Trophoblast cell (in vitro differentiated cells and primary cell): ENCODE measurements around the gene MT4.

Source experiments
- DNase-seq, 2 donors: peaks; one replicate each; pipeline ENCODE4 v3.0.0-alpha.2; 2016
- H2AFZ ChIP-seq: 2 replicates; pipeline ENCODE4 v1.6.1; 2013; ENCODE audit warnings: low read length, moderate library complexity, mild to moderate bottlenecking; ENCODE audit not compliant: insufficient read depth, poor library complexity
- H2AK5ac ChIP-seq: 2 replicates; pipeline ENCODE4 v1.6.1; 2013; ENCODE audit warnings: mild to moderate bottlenecking, low read length
- H2BK120ac ChIP-seq: 2 replicates; pipeline ENCODE4 v1.6.1; 2013; ENCODE audit warnings: low read length, mild to moderate bottlenecking, moderate library complexity; ENCODE audit not compliant: insufficient read depth, poor library complexity
- H2BK12ac ChIP-seq: 2 replicates; pipeline ENCODE4 v1.6.1; 2013; ENCODE audit warnings: mild to moderate bottlenecking, low read length, moderate library complexity
- H2BK5ac ChIP-seq: 2 replicates; pipeline ENCODE4 v1.6.1; 2013; ENCODE audit warnings: low read length, low read depth, moderate library complexity, mild to moderate bottlenecking; ENCODE audit not compliant: poor library complexity
- H3K14ac ChIP-seq: 2 replicates; pipeline ENCODE4 v1.6.1; 2013; ENCODE audit warnings: mild to moderate bottlenecking, low read length
- H3K18ac ChIP-seq: 2 replicates; pipeline ENCODE4 v1.6.1; 2013; ENCODE audit warnings: mild to moderate bottlenecking, low read length
- H3K23ac ChIP-seq: 2 replicates; pipeline ENCODE4 v1.6.1; 2013; ENCODE audit warnings: low read length
- H3K27ac ChIP-seq: 2 replicates; pipeline ENCODE4 v1.5.1; 2013; ENCODE audit warnings: low read depth, mild to moderate bottlenecking, inconsistent platforms, low read length, moderate library complexity
- H3K27me3 ChIP-seq: 2 replicates; pipeline ENCODE4 v1.6.1; 2013; ENCODE audit warnings: inconsistent platforms, mild to moderate bottlenecking, low read length, moderate library complexity; ENCODE audit not compliant: insufficient read depth
- H3K36me3 ChIP-seq, 2 experiments: 1 replicate in 1 of 2; 2 replicates in 1 of 2; pipeline ENCODE4 v1.6.1; 2013; ENCODE audit warnings: low read length in 2 of 2, mild to moderate bottlenecking in 2 of 2, moderate library complexity in 1 of 2; ENCODE audit not compliant: insufficient read depth in 2 of 2, control insufficient read depth in 1 of 2
- H3K4ac ChIP-seq: 2 replicates; pipeline ENCODE4 v1.6.1; 2013; ENCODE audit warnings: low read depth, mild to moderate bottlenecking, low read length, moderate library complexity
- H3K4me1 ChIP-seq, 2 experiments: 1 replicate in 1 of 2; 2 replicates in 1 of 2; pipeline ENCODE4 v1.6.1; 2013; ENCODE audit warnings: low read length in 2 of 2, mild to moderate bottlenecking in 2 of 2, moderate library complexity in 1 of 2; ENCODE audit not compliant: insufficient read depth in 2 of 2, control insufficient read depth in 1 of 2
- H3K4me2 ChIP-seq: 2 replicates; pipeline ENCODE4 v1.6.1; 2013; ENCODE audit warnings: inconsistent platforms, mild to moderate bottlenecking, low read length, moderate library complexity
- H3K4me3 ChIP-seq: 2 replicates; pipeline ENCODE4 v1.5.1; 2013; ENCODE audit warnings: mild to moderate bottlenecking, low read depth, low read length, inconsistent platforms
- H3K79me1 ChIP-seq: one replicate; pipeline ENCODE4 v1.6.1; 2013; ENCODE audit warnings: low read length
- H3K79me2 ChIP-seq: 2 replicates; pipeline ENCODE4 v1.6.1; 2013; ENCODE audit warnings: low read length, mild to moderate bottlenecking; ENCODE audit not compliant: control insufficient read depth, insufficient read depth, poor library complexity
- H3K9ac ChIP-seq: 2 replicates; pipeline ENCODE4 v1.6.1; 2013; ENCODE audit warnings: mild to moderate bottlenecking, low read length
- H3K9me3 ChIP-seq: 2 replicates; pipeline ENCODE4 v1.6.1; 2013; ENCODE audit warnings: low read depth, mild to moderate bottlenecking, control low read depth, inconsistent platforms, low read length; ENCODE audit not compliant: insufficient read depth
- H4K12ac ChIP-seq: 2 replicates; pipeline ENCODE4 v1.6.1; 2013; ENCODE audit warnings: low read depth, mild to moderate bottlenecking, low read length, moderate library complexity
- H4K8ac ChIP-seq: 2 replicates; pipeline ENCODE4 v1.6.1; 2013; ENCODE audit warnings: low read depth, mild to moderate bottlenecking, low read length, moderate library complexity
- H4K91ac ChIP-seq: one replicate; pipeline ENCODE4 v1.6.1; 2013; ENCODE audit warnings: low read depth, mild to moderate bottlenecking, low read length, moderate library complexity
- WGBS: extraction: QIAGEN DNeasy Blood & Tissue Kit; methylation state at CpG from one replicate; pipeline ENCODE4 v1.1.7; 2013; ENCODE audit warnings: missing lambda C conversion rate; ENCODE audit not compliant: insufficient read length, insufficient coverage; ENCODE audit errors: extremely low coverage; 5-methylcytosine and 5-hydroxymethylcytosine counted together

The MT4 gene

GRCh38 chr16:56613706-56614105 lies 48.8 kb downstream of the MT4 start:
- no peak overlapping the region for H4K12ac ChIP-seq
- no peaks in the 10 kb centered on the region for H3K79me1 ChIP-seq
- H3K4me3 ChIP-seq: no peak overlapping the region
- peaks cover 4% of the 10 kb centered on the region for H3K9me3 ChIP-seq
- H3K79me2 ChIP-seq: no peaks in the 10 kb centered on the region
- DNase-seq: no peak
- H3K23ac ChIP-seq: no peak overlapping the region
- H3K9ac ChIP-seq: no peak overlapping the region
- no peaks in the 10 kb centered on the region for H3K36me3 ChIP-seq
- no peak overlapping the region for H3K27ac ChIP-seq
- no peak overlapping the region for H3K18ac ChIP-seq
- no peak overlapping the region for H4K91ac ChIP-seq
- peaks cover 11 to 15% of the 10 kb centered on the region in 2 experiments for H3K4me1 ChIP-seq
- H4K8ac ChIP-seq: no peak overlapping the region
- peaks cover 27% of the 10 kb centered on the region for H3K27me3 ChIP-seq
- H2AK5ac ChIP-seq: no peak overlapping the region
- no peak overlapping the region for H3K14ac ChIP-seq
- no peak overlapping the region for H2AFZ ChIP-seq
- no peak overlapping the region for H2BK120ac ChIP-seq
- no peak overlapping the region for H2BK5ac ChIP-seq
- H3K4ac ChIP-seq: no peak overlapping the region
- no peak overlapping the region for H3K4me2 ChIP-seq
- no peak overlapping the region for H2BK12ac ChIP-seq

- no peak overlapping the region for H3K14ac ChIP-seq
- H3K18ac ChIP-seq: no peak overlapping the region
- no peak overlapping the region for H4K91ac ChIP-seq
- no peak overlapping the region for H3K27ac ChIP-seq
- no peak overlapping the region for H3K23ac ChIP-seq
- no peak overlapping the region for H2AK5ac ChIP-seq
- H3K27me3 ChIP-seq: peaks cover 33% of the 10 kb centered on the region
- no peak overlapping the region for H3K4me2 ChIP-seq
- H3K4me3 ChIP-seq: no peak overlapping the region
- DNase-seq: peak in 1 of 2 donors; percentile 22
- no peak overlapping the region for H4K12ac ChIP-seq
- H3K9ac ChIP-seq: no peak overlapping the region
- peaks cover 6 to 8% of the 10 kb centered on the region in 2 experiments for H3K4me1 ChIP-seq
- no peaks in the 10 kb centered on the region for H3K79me1 ChIP-seq
- H2AFZ ChIP-seq: no peak overlapping the region
- no peaks in the 10 kb centered on the region for H3K36me3 ChIP-seq
- H3K4ac ChIP-seq: no peak overlapping the region
- no peak overlapping the region for H2BK12ac ChIP-seq
- no peaks in the 10 kb centered on the region for H3K79me2 ChIP-seq
- H4K8ac ChIP-seq: no peak overlapping the region
- H2BK120ac ChIP-seq: no peak overlapping the region
- H3K9me3 ChIP-seq: peaks cover 4% of the 10 kb centered on the region
- no peak overlapping the region for H2BK5ac ChIP-seq
These were observed 49.7 kb downstream of the MT4 start for GRCh38 chr16:56614549-56614991.

GRCh38 chr16:56615353-56615752 lies 50.5 kb downstream of the MT4 start:
- Histone ChIP-seq H2AFZ (no peak overlapping the region), H3K27ac (no peak overlapping the region), H3K9me3 (peaks cover 6% of the 10 kb centered on the region), H3K4me1 (peaks cover 1 to 3% of the 10 kb centered on the region in 2 experiments), H3K9ac (no peak overlapping the region), H2BK12ac (no peak overlapping the region), H3K18ac (no peak overlapping the region), H3K36me3 (no peaks in the 10 kb centered on the region), H3K23ac (no peak overlapping the region), H4K91ac (no peak overlapping the region), H2BK5ac (no peak overlapping the region), H3K79me2 (no peaks in the 10 kb centered on the region), H3K4me2 (no peak overlapping the region), H4K8ac (no peak overlapping the region), H2AK5ac (no peak overlapping the region), H4K12ac (no peak overlapping the region), H3K27me3 (peaks cover 33% of the 10 kb centered on the region), H3K4me3 (no peak overlapping the region), H3K79me1 (no peaks in the 10 kb centered on the region), H3K4ac (no peak overlapping the region), H2BK120ac (no peak overlapping the region), H3K14ac (no peak overlapping the region)
- DNase-seq: no peak
- WGBS: no CpG with 5 or more reads among the region's 3 CpGs

- Histone ChIP-seq H2AK5ac (no peak overlapping the region), H3K4me1 (peaks cover 0 to 3% of the 10 kb centered on the region in 2 experiments), H3K4me2 (peak overlapping the region; percentile 32), H3K36me3 (no peaks in the 10 kb centered on the region), H3K27me3 (peaks cover 30% of the 10 kb centered on the region), H2BK120ac (no peak overlapping the region), H3K27ac (no peak overlapping the region), H2BK5ac (no peak overlapping the region), H2AFZ (no peak overlapping the region), H3K23ac (no peak overlapping the region), H3K14ac (no peak overlapping the region), H3K9ac (no peak overlapping the region), H4K12ac (no peak overlapping the region), H3K4me3 (no peak overlapping the region), H2BK12ac (no peak overlapping the region), H4K8ac (no peak overlapping the region), H3K4ac (no peak overlapping the region), H3K9me3 (peaks cover 6% of the 10 kb centered on the region), H4K91ac (no peak overlapping the region), H3K79me2 (no peaks in the 10 kb centered on the region), H3K18ac (no peak overlapping the region), H3K79me1 (no peaks in the 10 kb centered on the region)
- no CpG with 5 or more reads among the region's 23 CpGs for WGBS
- DNase-seq: no peak
These were observed 51.8 kb downstream of the MT4 start for GRCh38 chr16:56616608-56617211.
